IPS-15b (cell line): Measurements from ENCODE around the gene APMAP.
"Not testable (repeated sequence)": the region's sequence is repeated elsewhere in the genome, so short reads cannot be mapped to it uniquely, and the experiment has no call there.

Experiments used
- H3K27me3 ChIP-seq: one replicate; pipeline ENCODE4 v1.6.1; 2013; ENCODE audit warnings: low read length; ENCODE audit not compliant: control insufficient read depth, insufficient read depth
- H3K36me3 ChIP-seq: one replicate; pipeline ENCODE4 v1.6.1; 2013; ENCODE audit warnings: low read length; ENCODE audit not compliant: control insufficient read depth, insufficient read depth
- H3K4me1 ChIP-seq: one replicate; pipeline ENCODE4 v1.6.1; 2013; ENCODE audit warnings: mild to moderate bottlenecking, low read length; ENCODE audit not compliant: control insufficient read depth, insufficient read depth
- H3K4me3 ChIP-seq: one replicate; pipeline ENCODE4 v1.5.1; 2013; ENCODE audit warnings: low read depth, low read length
- H3K9ac ChIP-seq: one replicate; pipeline ENCODE4 v1.6.1; 2013; ENCODE audit warnings: low read depth, mild to moderate bottlenecking, low read length
- H3K9me3 ChIP-seq: one replicate; pipeline ENCODE4 v1.6.1; 2013; ENCODE audit warnings: mild to moderate bottlenecking, low read length; ENCODE audit not compliant: control insufficient read depth, insufficient read depth

APMAP gene

GRCh38 chr20:24929259-24929658 lies 63.3 kb downstream of the APMAP start:
- H3K9ac ChIP-seq, H3K27me3 ChIP-seq, H3K9me3 ChIP-seq, H3K4me3 ChIP-seq, H3K4me1 ChIP-seq, H3K36me3 ChIP-seq: not testable (repeated sequence)

DNA sequence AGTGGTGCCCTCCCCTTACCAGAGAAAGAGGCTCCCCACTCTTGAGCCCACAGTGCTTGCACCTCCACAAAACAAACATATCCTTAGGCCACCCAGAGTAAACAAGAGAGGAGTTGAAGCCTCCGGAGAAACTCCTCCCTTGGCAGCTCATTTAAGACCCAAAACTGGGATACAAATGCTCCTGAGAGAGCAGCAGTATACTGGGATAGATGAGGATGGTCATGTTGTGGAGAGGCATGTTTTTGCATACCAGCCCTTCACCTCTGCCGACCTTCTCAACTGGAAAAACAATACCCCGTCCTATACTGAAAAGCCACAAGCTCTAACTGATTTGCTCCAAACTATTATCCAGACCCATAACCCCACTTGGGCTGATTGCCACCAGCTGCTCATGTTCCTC lies 71.8 kb downstream of the APMAP start:
- H3K9ac ChIP-seq, H3K36me3 ChIP-seq, H3K9me3 ChIP-seq, H3K4me1 ChIP-seq, H3K4me3 ChIP-seq, H3K27me3 ChIP-seq: not testable (repeated sequence)

- not testable (repeated sequence) for H3K4me1 ChIP-seq, H3K9ac ChIP-seq, H3K36me3 ChIP-seq, H3K4me3 ChIP-seq, H3K27me3 ChIP-seq, H3K9me3 ChIP-seq
These were observed 72.9 kb downstream of the APMAP start for GRCh38 chr20:24919665-24920064.

DNA sequence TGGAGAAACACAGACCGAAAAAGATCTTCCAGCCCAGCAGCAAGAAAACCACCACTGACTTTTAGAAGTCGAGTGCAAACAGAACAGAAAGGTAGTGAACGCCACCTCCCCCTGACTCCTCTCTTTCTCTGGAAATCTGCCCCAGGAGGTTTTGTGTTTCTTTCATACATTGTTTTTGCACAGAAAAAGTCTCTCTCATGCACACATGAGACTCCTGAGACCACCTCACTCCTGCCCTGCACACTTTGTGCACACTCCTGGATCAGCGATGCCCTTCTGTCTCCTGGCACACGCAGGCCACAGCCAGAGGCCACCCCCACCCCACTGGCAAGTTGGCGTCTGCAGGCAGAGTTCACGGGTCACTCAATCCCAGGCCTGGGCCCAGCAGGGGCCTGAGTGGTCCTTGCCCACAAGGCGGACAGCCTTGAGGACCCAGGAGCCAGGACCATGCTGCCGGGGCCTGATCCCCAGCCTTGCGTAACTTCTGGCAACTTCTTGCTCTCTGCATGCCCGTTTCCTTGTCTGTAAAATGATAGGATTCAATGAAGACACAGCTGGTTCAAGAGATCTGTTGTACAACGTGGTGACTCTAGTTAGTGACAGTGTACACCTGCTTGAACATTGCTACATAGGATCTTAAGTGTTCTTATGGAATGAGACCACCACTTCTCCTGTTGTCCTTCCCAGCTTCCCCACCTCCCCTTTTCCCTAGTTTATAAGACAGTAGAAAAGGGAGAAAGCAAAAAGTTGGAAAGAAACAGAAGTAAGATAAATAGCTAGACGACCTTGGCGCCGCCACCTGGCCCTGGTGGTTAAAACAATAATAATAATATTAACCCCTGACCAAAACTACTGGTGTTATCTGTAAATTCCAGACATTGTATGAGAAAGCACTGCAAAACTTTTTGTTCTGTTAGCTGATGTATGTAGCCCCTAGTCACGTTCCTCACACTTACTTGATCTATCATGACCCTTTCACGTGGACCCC lies 73.7 kb downstream of the APMAP start:
- Histone ChIP-seq H3K9me3 (no peaks in the 10 kb centered on the region), H3K27me3 (peaks cover 5% of the 10 kb centered on the region)

GRCh38 chr20:24917797-24918578 lies 74.6 kb downstream of the APMAP start:
- Histone ChIP-seq H3K36me3 (no peaks in the 10 kb centered on the region), H3K9ac (no peak overlapping the region), H3K4me1 (no peaks in the 10 kb centered on the region), H3K27me3 (peaks cover 5% of the 10 kb centered on the region), H3K9me3 (no peaks in the 10 kb centered on the region), H3K4me3 (no peak overlapping the region)

More for the DNA sequence above, 73.7 kb downstream of the APMAP start:
- no peaks in the 10 kb centered on the region for H3K36me3 ChIP-seq
- H3K9ac ChIP-seq, result no peak overlapping the region
- H3K4me1 ChIP-seq, result no peaks in the 10 kb centered on the region
- H3K4me3 ChIP-seq, result no peak overlapping the region

- H3K4me3 ChIP-seq, result no peak overlapping the region
- no peaks in the 10 kb centered on the region for H3K4me1 ChIP-seq
- no peak overlapping the region for H3K9ac ChIP-seq
- H3K9me3 ChIP-seq, result no peaks in the 10 kb centered on the region
- peaks cover 5% of the 10 kb centered on the region for H3K27me3 ChIP-seq
- no peaks in the 10 kb centered on the region for H3K36me3 ChIP-seq
These were observed 75.5 kb downstream of the APMAP start for GRCh38 chr20:24917056-24917455.

DNA sequence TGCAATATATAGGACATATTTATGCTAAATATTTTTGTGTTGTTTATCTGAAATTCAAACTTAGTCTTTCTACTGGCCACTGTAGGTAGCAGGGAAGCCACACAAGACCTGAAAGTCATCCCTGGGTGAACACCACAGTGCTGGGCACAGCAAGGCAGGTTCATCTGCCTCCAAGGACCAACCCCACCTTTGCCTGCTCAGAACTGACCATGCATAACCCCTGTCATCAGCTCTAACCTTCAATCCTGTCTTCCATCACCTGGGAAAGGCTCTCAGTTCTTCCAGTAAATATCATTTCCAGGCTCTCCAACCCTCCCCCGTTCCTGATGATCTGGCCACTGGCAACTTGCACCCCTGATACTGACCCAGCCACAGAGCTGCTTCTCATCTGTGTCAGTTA lies 76.1 kb downstream of the APMAP start:
- H3K36me3 ChIP-seq, result no peaks in the 10 kb centered on the region
- H3K27me3 ChIP-seq, result peaks cover 5% of the 10 kb centered on the region
- H3K9me3 ChIP-seq, result no peaks in the 10 kb centered on the region
- H3K4me3 ChIP-seq, result no peak overlapping the region
- H3K9ac ChIP-seq, result no peak overlapping the region
- no peaks in the 10 kb centered on the region for H3K4me1 ChIP-seq

DNA sequence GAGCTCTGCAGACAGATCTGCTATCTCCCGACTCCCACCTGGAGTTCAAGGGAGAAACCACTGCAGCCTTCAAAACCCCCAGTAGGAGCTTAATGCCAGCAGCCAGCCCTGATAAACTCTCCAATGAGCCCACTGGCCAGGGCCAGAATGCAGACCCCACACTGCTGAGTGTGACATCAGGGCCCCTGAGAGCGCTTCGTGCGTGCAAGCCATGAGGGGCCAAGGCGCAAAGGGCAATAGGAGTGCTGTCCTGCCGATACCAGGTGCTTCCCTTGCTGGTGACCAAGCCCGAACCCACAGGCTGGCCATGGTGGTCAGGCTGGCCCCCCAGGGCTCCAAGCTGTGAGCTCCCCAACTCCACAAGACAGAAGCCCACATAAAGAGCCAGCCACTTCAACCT lies 76.7 kb downstream of the APMAP start:
- Histone ChIP-seq H3K9ac (no peak overlapping the region), H3K9me3 (no peaks in the 10 kb centered on the region), H3K36me3 (no peaks in the 10 kb centered on the region), H3K4me1 (no peaks in the 10 kb centered on the region), H3K4me3 (no peak overlapping the region), H3K27me3 (peaks cover 5% of the 10 kb centered on the region)

GRCh38 chr20:24915440-24915839 lies 77.1 kb downstream of the APMAP start:
- Histone ChIP-seq H3K4me3 (no peak overlapping the region), H3K9me3 (no peaks in the 10 kb centered on the region), H3K36me3 (no peaks in the 10 kb centered on the region), H3K9ac (no peak overlapping the region), H3K4me1 (no peaks in the 10 kb centered on the region), H3K27me3 (peaks cover 5% of the 10 kb centered on the region)

DNA sequence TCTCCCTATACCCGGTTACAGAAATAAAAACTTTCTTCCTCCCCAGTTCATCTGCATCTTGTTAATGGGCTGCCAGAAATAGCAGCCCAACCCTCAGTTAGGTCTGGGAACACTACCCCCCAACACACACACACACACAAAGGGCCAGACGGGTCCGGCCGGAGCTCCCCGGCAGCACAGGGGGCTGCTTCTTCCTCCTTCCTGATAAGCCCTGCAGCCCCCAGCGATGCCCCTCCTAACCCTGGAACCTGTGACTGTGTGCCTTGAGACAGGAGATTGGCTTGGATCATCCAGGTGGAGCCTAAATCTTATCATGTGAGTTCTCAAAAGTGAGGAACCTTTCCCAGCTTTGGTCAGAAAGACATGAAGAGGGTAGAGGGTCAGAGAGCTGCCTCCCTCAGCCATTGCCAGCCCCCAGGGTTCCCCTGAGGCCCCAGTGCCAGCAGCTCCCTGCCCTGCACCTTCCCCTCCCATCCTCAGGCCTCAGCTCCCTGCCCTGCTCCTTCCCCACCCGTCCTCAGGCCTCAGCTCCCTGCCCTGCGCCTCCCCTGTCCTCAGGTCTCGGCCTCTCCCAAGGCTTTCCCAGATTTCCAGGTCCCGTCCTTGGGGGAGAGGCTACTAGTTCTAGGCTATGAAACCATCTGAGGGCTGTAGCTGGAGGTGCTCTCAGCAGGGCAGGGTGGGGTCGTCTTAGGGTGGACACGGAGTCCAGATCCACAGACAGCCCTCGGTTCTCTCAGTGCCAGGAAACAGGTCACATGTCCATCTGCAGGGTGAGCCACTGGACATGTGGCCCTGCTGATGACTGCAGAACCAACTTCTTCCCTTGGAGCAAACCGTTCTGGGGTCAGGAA lies 77.9 kb downstream of the APMAP start:
- H3K9me3 ChIP-seq, result no peaks in the 10 kb centered on the region
- no peaks in the 10 kb centered on the region for H3K36me3 ChIP-seq
- no peak overlapping the region for H3K4me3 ChIP-seq
- H3K27me3 ChIP-seq, result peaks cover 5% of the 10 kb centered on the region
- H3K4me1 ChIP-seq, result no peaks in the 10 kb centered on the region
- H3K9ac ChIP-seq, result no peak overlapping the region

GRCh38 chr20:24913076-24913628 lies 79.4 kb downstream of the APMAP start:
- no peak overlapping the region for H3K9ac ChIP-seq
- H3K4me3 ChIP-seq, result no peak overlapping the region
- H3K9me3 ChIP-seq, result no peaks in the 10 kb centered on the region
- peaks cover 5% of the 10 kb centered on the region for H3K27me3 ChIP-seq
- no peaks in the 10 kb centered on the region for H3K4me1 ChIP-seq
- no peaks in the 10 kb centered on the region for H3K36me3 ChIP-seq
